Fibroblast of the aortic adventitia (primary cell): ENCODE data around the gene IFT81. TPM values are rescaled to one million over a fixed set of nuclear protein-coding genes. Genes with fewer than 3 reads are reported as not detected.

Source experiments
- DNase-seq: peaks from one replicate; pipeline ENCODE4 v3.0.0-alpha.2; 2010; ENCODE audit warnings: low read depth
- H3K4me3 ChIP-seq: 2 replicates; pipeline ENCODE4 v1.5.1; 2011; ENCODE audit warnings: low read depth, mild to moderate bottlenecking, control low read depth, low read length, moderate library complexity
- total RNA-seq: library from RNA; depleted of rRNA; stranded (reverse); fragments of >200 nt; gene quantifications from 2 replicates; pipeline ENCODE4 v1.2.3, GENCODE V29; 2012; ENCODE audit warnings: low replicate concordance
- TF ChIP-seq, protein P1 (sequence below): IDR thresholded peaks from 2 replicates; pipeline ENCODE4 v1.5.1; 2011; ENCODE audit warnings: mild to moderate bottlenecking, low read length, control low read depth, inconsistent platforms; ENCODE audit not compliant: insufficient read depth

Gene IFT81
- total RNA-seq, 1 donor, result 20.4 TPM

DNA sequence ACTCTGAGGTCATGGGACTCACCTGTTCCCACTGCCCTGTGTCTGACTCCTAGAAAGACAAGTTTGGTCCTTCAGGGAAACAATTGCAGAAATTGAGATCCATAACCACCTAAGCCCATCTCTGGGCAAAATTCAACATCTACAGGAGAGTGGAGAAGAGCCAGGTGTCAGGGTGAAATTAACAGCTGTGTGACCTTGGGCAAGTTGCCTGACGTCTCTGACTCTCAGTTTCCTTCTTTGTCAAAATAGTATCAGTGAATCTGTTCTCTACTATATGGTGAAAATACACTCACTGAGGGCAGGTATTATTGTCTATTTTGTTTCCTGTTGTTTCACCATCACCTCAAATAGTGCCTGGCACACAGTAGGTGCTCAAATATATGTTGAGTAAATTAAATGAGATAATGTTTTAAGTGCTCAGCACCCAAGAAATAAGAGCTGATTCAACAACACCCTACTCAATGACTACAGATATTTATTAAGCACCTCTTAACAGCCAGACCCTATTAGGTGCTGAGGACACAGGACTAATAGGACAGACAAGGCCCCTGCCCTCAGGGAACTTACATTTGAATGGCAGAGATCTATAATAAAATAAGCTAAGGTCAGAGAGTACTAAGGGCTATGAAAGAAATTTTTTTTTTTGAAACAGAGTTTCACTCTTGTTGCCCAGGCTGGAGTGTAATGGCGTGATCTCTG is 14.2 kb upstream of the IFT81 start:
- DNase-seq, result peak; percentile 25
- TF ChIP-seq, protein P1, sequence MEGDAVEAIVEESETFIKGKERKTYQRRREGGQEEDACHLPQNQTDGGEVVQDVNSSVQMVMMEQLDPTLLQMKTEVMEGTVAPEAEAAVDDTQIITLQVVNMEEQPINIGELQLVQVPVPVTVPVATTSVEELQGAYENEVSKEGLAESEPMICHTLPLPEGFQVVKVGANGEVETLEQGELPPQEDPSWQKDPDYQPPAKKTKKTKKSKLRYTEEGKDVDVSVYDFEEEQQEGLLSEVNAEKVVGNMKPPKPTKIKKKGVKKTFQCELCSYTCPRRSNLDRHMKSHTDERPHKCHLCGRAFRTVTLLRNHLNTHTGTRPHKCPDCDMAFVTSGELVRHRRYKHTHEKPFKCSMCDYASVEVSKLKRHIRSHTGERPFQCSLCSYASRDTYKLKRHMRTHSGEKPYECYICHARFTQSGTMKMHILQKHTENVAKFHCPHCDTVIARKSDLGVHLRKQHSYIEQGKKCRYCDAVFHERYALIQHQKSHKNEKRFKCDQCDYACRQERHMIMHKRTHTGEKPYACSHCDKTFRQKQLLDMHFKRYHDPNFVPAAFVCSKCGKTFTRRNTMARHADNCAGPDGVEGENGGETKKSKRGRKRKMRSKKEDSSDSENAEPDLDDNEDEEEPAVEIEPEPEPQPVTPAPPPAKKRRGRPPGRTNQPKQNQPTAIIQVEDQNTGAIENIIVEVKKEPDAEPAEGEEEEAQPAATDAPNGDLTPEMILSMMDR, result no peak
- H3K4me3 ChIP-seq, result no peak overlapping the region

DNA sequence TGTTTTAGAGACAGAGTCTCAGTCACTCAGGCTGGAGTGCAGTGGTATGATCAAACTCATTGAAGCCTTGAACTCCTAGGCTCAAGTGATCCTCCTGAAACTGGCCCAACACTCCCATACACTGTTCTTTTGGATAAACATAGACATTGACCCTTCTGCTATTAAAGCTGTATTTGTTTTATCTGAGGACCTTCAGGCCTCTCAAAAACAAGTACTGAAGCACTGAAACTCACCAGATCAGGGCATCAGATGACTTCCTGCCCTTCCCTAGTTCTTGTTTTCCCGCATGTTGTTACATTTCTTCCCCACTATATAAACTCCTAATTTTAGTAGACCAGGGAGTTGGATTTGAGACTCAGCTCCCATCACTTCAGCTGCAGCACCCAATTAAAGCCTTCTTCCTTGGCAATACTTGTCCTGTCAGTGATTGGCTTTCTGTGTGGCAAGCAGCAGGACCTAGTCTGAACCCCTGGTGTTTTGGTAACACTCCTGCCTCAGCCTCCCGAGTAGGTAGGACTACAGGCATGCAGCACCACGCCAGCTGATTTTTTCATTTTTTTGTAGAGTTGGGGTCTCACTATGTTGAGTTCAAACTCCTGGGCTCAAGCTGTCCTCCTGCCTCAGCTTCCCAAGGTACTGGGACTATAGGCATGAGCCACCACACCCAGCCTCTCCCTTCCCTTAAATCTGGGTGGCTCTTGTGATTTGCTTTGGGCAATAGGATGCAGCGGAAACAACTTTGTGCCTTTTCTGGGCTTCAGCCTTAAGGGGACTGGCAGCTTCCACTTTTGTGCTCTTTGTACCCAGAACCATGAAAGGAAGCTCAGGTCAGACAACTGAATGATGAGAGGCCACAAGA is 12.5 kb upstream of the IFT81 start:
- DNase-seq, result no peak
- no peak overlapping the region for H3K4me3 ChIP-seq
- TF ChIP-seq, protein P1, result no peak

DNA sequence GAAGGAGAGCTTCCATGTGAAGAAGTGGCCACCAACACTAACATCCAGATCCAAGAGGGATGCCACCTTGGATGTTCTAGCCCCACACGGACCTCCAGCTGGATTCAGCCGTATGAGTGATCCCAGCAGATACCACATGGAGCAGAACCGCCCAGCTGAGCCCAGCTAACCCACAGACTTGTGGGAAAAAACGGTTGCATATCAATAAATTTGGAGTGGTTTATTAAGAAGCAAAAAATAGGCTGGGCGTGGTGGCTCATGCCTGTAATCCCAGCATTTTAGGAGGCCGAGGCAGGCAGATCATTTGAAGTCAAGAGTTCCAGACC is 11.9 kb upstream of the IFT81 start:
- DNase-seq, result no peak
- TF ChIP-seq, protein P1, result no peak
- no peak overlapping the region for H3K4me3 ChIP-seq

DNA sequence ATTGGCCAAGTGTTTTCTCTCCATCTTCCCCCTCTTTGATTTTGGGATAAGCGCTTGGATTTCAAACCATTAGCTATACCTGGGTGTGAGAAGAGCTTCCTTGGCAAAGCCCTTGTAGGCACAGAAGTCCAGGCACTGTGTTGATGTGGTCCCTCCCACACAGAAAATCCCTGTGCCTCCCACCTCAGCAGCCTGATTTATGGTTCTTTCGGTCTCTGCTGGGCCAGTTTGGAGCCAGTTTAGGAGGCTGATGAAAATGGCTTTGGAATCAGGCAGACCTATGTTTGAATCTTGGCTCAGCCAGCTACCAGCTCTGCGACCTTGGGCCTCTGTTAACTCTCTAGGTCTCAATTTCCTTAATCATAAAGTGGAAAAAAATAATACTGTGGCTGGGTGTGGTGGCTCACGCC is 9.6 kb upstream of the IFT81 start:
- TF ChIP-seq, protein P1, result no peak
- no peak overlapping the region for H3K4me3 ChIP-seq
- DNase-seq, result no peak

DNA sequence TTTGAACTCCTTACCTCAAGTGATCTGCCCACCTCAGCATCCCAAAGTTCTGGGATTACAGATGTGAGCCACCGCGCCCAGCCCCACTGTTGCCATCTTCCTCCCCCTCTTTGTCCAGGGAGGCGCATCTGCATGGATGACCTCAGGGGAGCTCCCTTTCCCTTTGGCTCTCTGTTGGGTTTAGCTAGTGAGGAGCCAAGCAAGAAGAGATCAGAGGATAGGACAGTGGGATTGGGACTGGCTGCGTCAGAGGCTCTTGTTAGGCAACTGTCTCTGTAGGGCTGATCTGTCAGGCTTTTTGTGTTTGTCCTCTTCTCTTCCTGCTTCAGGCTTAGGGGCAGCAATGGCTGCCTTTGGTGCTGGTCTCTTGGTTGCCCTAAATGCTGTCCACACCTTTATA is 8.5 kb upstream of the IFT81 start:
- no peak for DNase-seq
- TF ChIP-seq, protein P1, result no peak
- no peak overlapping the region for H3K4me3 ChIP-seq

DNA sequence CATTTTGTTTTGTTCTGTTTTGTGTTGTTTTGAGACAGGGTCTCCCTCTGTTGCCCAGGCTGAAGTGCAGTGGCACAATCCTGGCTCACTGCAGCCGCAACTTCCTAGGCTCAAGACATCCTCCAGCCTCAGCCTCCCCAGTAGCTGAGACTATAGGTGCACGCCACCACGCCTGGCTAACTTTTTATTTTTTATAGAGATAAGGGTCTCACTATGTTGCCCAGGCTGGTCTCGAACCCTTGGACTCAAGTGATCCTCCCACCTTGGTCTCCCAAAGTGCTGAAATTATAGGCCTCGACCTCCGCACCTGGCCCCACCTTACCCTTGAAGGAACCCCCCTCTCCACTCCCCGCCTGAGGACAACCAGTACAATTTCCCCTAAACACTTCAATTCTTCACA is 7.5 kb upstream of the IFT81 start:
- TF ChIP-seq, protein P1, result no peak
- no peak for DNase-seq
- H3K4me3 ChIP-seq, result no peak overlapping the region
